Measurements from ENCODE around the gene SYNJ2. TPM values are rescaled to one million over a fixed set of nuclear protein-coding genes. Genes with fewer than 3 reads are reported as not detected.

Gene SYNJ2
- total RNA-seq, 1 experiment from 2014 or later, result 24.5 TPM

DNA sequence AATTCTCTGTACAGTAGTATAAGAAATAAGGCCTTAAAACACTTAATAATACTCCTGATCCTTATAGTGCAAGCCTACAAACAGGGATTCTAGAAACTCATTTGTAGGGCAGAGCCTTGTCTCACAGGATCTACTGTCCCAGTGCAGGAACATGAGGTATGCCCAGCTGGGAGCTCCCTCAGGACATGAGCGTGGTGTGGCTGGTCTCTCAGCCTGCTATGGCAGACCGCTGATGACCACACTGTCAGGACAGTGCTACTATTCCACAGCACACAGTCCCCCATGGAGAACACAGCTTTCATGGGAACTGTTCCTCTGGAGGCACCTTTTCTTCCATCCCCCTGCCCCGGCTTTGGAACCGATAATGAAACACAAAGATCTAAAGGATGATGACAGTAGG lies 133.4 kb downstream of the SYNJ2 start:
- no peaks in the 10 kb centered on the region for H3K23me2 ChIP-seq (ENCODE audit: insufficient read length, low read depth, low read length, poor library complexity, severe bottlenecking)
- no peaks in the 10 kb centered on the region for H3K9me3 ChIP-seq (ENCODE audit: control insufficient read depth, low read depth, low read length)
- no peak overlapping the region for H3K56ac ChIP-seq (ENCODE audit: insufficient read length, low read depth, low read length)
- no peak overlapping the region for H2AFZ ChIP-seq (ENCODE audit: low read length)
- H3K27me3 ChIP-seq (ENCODE audit: insufficient read depth, low read length), result no peaks in the 10 kb centered on the region; the same call in 1 of the 2 replicates
- H3K27me3 Mint-ChIP-seq (ENCODE audit: low read depth), result no peaks in the 10 kb centered on the region
- H4K8ac ChIP-seq (replicated peaks; ENCODE audit: insufficient read length, low read depth, low read length), result no peak overlapping the region
- no peak overlapping the region for H2BK120ac ChIP-seq (ENCODE audit: low read depth, low read length, poor library complexity, severe bottlenecking)
- H2BK12ac ChIP-seq (ENCODE audit: insufficient read length, low read depth, low read length), result no peak overlapping the region
- no peak overlapping the region for H3K4ac ChIP-seq (ENCODE audit: low read depth, low read length)
- no peak overlapping the region for H4K5ac ChIP-seq (ENCODE audit: insufficient read length, low read depth, low read length)
- TF ChIP-seq CTCF (conservative IDR thresholded peaks at IDR 0.05), result no peak
- peaks cover 0 to 6% (median 3%) of the 10 kb centered on the region in 3 experiments; a peak in 1 of 7 replicates for H3K36me3 Mint-ChIP-seq (ENCODE audit: insufficient read depth in 1 of 3, low read depth in 3 of 3)
- H2BK20ac ChIP-seq (ENCODE audit: low read depth, low read length, poor library complexity, severe bottlenecking), result no peak overlapping the region
- no peak overlapping the region for H3K4me2 ChIP-seq (ENCODE audit: insufficient read depth, insufficient read length, low read length)
- H3K4me1 ChIP-seq (ENCODE audit: insufficient read depth, low read length), result no peaks in the 10 kb centered on the region
- H3T11ph ChIP-seq (ENCODE audit: low read length), result no peak overlapping the region
- no peak overlapping the region for H3K23ac ChIP-seq (ENCODE audit: insufficient read length, low read depth, low read length)
- H3K79me2 ChIP-seq (ENCODE audit: insufficient read depth, low read length), result no peaks in the 10 kb centered on the region
- no peaks in the 10 kb centered on the region for H3K9me3 Mint-ChIP-seq
- H3K79me1 ChIP-seq (ENCODE audit: insufficient read depth, low read depth, low read length, poor library complexity, severe bottlenecking), result no peaks in the 10 kb centered on the region
- H3K18ac ChIP-seq (ENCODE audit: insufficient read length, low read depth, low read length), result no peak overlapping the region
- H4K91ac ChIP-seq (ENCODE audit: insufficient read length, low read depth, low read length), result no peak overlapping the region
- DNase-seq, result no peak
- H3K27ac Mint-ChIP-seq, result no peak overlapping the region; a peak in 1 of 7 replicates
- H3K4me3 Mint-ChIP-seq, result no peak overlapping the region
- H3K14ac ChIP-seq (ENCODE audit: insufficient read depth, low read length), result no peak overlapping the region
- H2BK5ac ChIP-seq (ENCODE audit: insufficient read length, low read length), result no peak overlapping the region
- no CpG with 5 or more reads among the region's 4 CpGs for WGBS (ENCODE audit: extremely low coverage, insufficient read length, low lambda C conversion rate)
- H3K4me1 Mint-ChIP-seq, result no peaks in the 10 kb centered on the region
- no peak overlapping the region for H3K27ac ChIP-seq (ENCODE audit: insufficient read length, low read depth, low read length)
- H4K20me1 ChIP-seq (ENCODE audit: control insufficient read depth, insufficient read depth, insufficient read length), result no peaks in the 10 kb centered on the region
- H2AK5ac ChIP-seq (ENCODE audit: insufficient read length, low read length), result no peak overlapping the region
- no peak overlapping the region for H2BK15ac ChIP-seq (ENCODE audit: low read depth, low read length)
- H3K9ac ChIP-seq (ENCODE audit: extremely low read depth, insufficient read length, low read length), result no peak overlapping the region
